Measurements from ENCODE around the gene KRT78. TPM values are rescaled to one million over a fixed set of nuclear protein-coding genes. Genes with fewer than 3 reads are reported as not detected.
A peak's percentile ranks its signal among the peaks of the same experiment; 100 is the strongest.

The KRT78 gene
- total RNA-seq, 1 experiment from 2014 or later = 0.15 TPM

- H4K20me1 ChIP-seq (ENCODE audit: low read length) = no peaks in the 10 kb centered on the region
- no TSS peak for BruUV-seq (replicated peaks)
- H3K9me3 ChIP-seq (ENCODE audit: low read length) = no peaks in the 10 kb centered on the region
- CTCF ChIA-PET = no interaction called here
- H3K4me3 ChIP-seq (ENCODE audit: low read length) = no peak overlapping the region
- no peaks in the 10 kb centered on the region for H3F3A ChIP-seq (ENCODE audit: low read length, unreplicated experiment)
- POLR2A ChIA-PET (ENCODE audit: unreplicated experiment) = no interaction called here
- H3K4me1 ChIP-seq (ENCODE audit: insufficient read depth, low read length) = peaks cover 27% of the 10 kb centered on the region
- H3K4me2 ChIP-seq (ENCODE audit: low read length) = peak overlapping the region; percentile 50
- ATAC-seq = no peak
- no peaks in the 10 kb centered on the region for H3K9me2 ChIP-seq (replicated peaks; ENCODE audit: low read length)
- DNase-seq = no peak
- intact Hi-C loops (cut with micrococcal nuclease) = no loop called here
- TF ChIP-seq EZH2phosphoT487 (IDR thresholded peaks at IDR 0.05; ENCODE audit: borderline replicate concordance, low read length) = no peak
- no peak for TF ChIP-seq EZH2 (IDR thresholded peaks at IDR 0.05; ENCODE audit: low read length, unreplicated experiment)
- TF ChIP-seq, protein P1, sequence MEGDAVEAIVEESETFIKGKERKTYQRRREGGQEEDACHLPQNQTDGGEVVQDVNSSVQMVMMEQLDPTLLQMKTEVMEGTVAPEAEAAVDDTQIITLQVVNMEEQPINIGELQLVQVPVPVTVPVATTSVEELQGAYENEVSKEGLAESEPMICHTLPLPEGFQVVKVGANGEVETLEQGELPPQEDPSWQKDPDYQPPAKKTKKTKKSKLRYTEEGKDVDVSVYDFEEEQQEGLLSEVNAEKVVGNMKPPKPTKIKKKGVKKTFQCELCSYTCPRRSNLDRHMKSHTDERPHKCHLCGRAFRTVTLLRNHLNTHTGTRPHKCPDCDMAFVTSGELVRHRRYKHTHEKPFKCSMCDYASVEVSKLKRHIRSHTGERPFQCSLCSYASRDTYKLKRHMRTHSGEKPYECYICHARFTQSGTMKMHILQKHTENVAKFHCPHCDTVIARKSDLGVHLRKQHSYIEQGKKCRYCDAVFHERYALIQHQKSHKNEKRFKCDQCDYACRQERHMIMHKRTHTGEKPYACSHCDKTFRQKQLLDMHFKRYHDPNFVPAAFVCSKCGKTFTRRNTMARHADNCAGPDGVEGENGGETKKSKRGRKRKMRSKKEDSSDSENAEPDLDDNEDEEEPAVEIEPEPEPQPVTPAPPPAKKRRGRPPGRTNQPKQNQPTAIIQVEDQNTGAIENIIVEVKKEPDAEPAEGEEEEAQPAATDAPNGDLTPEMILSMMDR (conservative IDR thresholded peaks at IDR 0.05; ENCODE audit: low read depth, low read length) = no peak
- peak overlapping the region; percentile 63 for H3K27ac ChIP-seq (ENCODE audit: low read length)
- no peaks in the 10 kb centered on the region for H3K79me2 ChIP-seq (ENCODE audit: low read length)
- H2AFZ ChIP-seq (ENCODE audit: low read length) = 0 out of 2 replicates have a peak overlapping the region, but pooled peaks have one; percentile 36
- H3K9ac ChIP-seq (ENCODE audit: low read length) = peak overlapping the region; percentile 54; the same call in 1 of the 2 replicates
- no peaks in the 10 kb centered on the region for H3K36me3 ChIP-seq (ENCODE audit: low read depth, low read length)
- H3K27me3 ChIP-seq (ENCODE audit: low read length) = no peaks in the 10 kb centered on the region
Measured at GRCh38 chr12:52836491-52837412, 12.0 kb downstream of the KRT78 start.

GRCh38 chr12:52836042-52836466, 12.7 kb downstream of the KRT78 start:
- no TSS peak for BruUV-seq (replicated peaks)
- H2AFZ ChIP-seq (ENCODE audit: low read length) = no peak overlapping the region
- DNase-seq (peak; percentile 51), ATAC-seq (peak; percentile 40; the same call in 1 of the 2 replicates)
- H3K36me3 ChIP-seq (ENCODE audit: low read depth, low read length) = no peaks in the 10 kb centered on the region
- H3K9ac ChIP-seq (ENCODE audit: low read length) = peak overlapping the region; percentile 54; the same call in 1 of the 2 replicates
- POLR2A ChIA-PET (ENCODE audit: unreplicated experiment) = no interaction called here
- H3K4me3 ChIP-seq (ENCODE audit: low read length) = no peak overlapping the region
- TF ChIP-seq, protein P1 (conservative IDR thresholded peaks at IDR 0.05; ENCODE audit: low read depth, low read length) = no peak
- TF ChIP-seq EZH2phosphoT487 (IDR thresholded peaks at IDR 0.05; ENCODE audit: borderline replicate concordance, low read length) (no peak), EZH2 (IDR thresholded peaks at IDR 0.05; ENCODE audit: low read length, unreplicated experiment) (no peak)
- H4K20me1 ChIP-seq (ENCODE audit: low read length) = no peaks in the 10 kb centered on the region
- H3K9me2 ChIP-seq (replicated peaks; ENCODE audit: low read length) = no peaks in the 10 kb centered on the region
- H3K79me2 ChIP-seq (ENCODE audit: low read length) = no peaks in the 10 kb centered on the region
- no peaks in the 10 kb centered on the region for H3K27me3 ChIP-seq (ENCODE audit: low read length)
- H3K27ac ChIP-seq (ENCODE audit: low read length) = peak overlapping the region; percentile 63
- intact Hi-C loops (cut with micrococcal nuclease) = no loop called here
- no peaks in the 10 kb centered on the region for H3K9me3 ChIP-seq (ENCODE audit: low read length)
- peak overlapping the region; percentile 30 for H3K4me2 ChIP-seq (ENCODE audit: low read length)
- H3F3A ChIP-seq (ENCODE audit: low read length, unreplicated experiment) = no peaks in the 10 kb centered on the region
- CTCF ChIA-PET = no interaction called here
- H3K4me1 ChIP-seq (ENCODE audit: insufficient read depth, low read length) = peaks cover 27% of the 10 kb centered on the region
